BJ (cell line): ENCODE results near the gene FOSL2. TPM values are rescaled to one million over a fixed set of nuclear protein-coding genes. Genes with fewer than 3 reads are reported as not detected.

ENCODE experiments used
- CTCF ChIA-PET: fragments of 350-600 bp; formaldehyde crosslinking; extraction: SDS; loops from one replicate; lab custom pipeline; 2021; ENCODE audit warnings: antibody characterized with exemption, inconsistent platforms; lab: Yijun Ruan, JAX
- POLR2A ChIA-PET: fragments of 300-600 bp; sonication (Branson Sonifier 250); formaldehyde crosslinking; extraction: SDS; loops from one replicate; lab custom pipeline; 2021; ENCODE audit warnings: antibody characterized with exemption; lab: Charles Lee
- DNase-seq: peaks from one replicate; pipeline ENCODE4 v3.0.0-alpha.2; 2011; ENCODE audit warnings: low read depth
- H3K27me3 ChIP-seq: 2 replicates; pipeline ENCODE4 v1.6.0; 2011; ENCODE audit warnings: low read length; ENCODE audit not compliant: control insufficient read depth, insufficient read depth
- H3K36me3 ChIP-seq: 2 replicates; pipeline ENCODE4 v1.5.1; 2011; ENCODE audit warnings: low read length; ENCODE audit not compliant: control insufficient read depth, insufficient read depth
- H3K4me3 ChIP-seq: 2 replicates; pipeline ENCODE4 v1.5.1; 2011; ENCODE audit warnings: low read depth, mild to moderate bottlenecking, control low read depth, low read length
- polyA plus RNA-seq: library from polyadenylated mRNA; depleted of rRNA; stranded (reverse); fragments of >200 nt; gene quantifications from 2 replicates; pipeline ENCODE4 v1.2.3, GENCODE V29; 2011
- TF ChIP-seq, protein P1 (sequence below): IDR thresholded peaks from 2 replicates; pipeline ENCODE4 v1.5.1; 2011; ENCODE audit warnings: low read depth, mild to moderate bottlenecking, control low read depth, inconsistent platforms, low read length, moderate library complexity; ENCODE audit not compliant: insufficient read depth

Gene FOSL2
- polyA plus RNA-seq, 1 experiment: 52.5 TPM

DNA sequence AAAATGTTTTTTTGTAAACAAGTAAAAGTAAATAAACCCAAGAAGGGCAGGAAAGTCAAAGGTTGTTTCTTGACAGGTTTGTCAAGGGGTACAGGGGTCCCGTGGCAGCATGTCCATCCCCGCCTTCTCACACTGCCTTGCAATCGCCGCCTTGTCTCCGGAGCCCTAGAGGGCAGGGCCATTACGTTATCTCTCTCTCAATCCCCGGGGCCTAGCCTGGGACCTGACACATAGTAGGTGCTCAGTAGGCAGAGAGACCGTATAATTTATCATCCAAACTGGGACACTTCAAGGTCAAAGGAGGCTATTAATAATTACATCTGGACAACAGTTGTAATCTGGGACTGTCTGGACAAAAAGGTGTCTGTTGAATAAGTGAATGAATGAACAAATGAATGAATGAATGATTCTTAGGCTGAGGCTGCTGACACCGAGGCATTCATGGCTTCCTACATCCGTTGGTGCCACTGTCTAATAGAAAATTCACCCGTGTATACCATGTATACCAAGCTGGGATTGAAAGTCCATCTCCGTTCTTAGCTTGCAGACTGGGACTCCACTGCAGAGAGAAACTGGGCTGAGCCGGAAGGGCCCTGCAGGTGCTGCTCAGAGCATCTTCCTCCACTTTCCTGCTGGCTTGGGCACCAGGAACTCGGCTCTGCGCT, 58.4 kb downstream of the FOSL2 start:
- ChIA-PET CTCF (interaction anchor here (0.7 to 2.0 kb wide), 4 partner anchors 728 to 778 kb away, joined by 3 to 6 read pairs (median 4); no protein-coding TSS in a partner anchor), POLR2A (no interaction called here)
- TF ChIP-seq, protein P1, sequence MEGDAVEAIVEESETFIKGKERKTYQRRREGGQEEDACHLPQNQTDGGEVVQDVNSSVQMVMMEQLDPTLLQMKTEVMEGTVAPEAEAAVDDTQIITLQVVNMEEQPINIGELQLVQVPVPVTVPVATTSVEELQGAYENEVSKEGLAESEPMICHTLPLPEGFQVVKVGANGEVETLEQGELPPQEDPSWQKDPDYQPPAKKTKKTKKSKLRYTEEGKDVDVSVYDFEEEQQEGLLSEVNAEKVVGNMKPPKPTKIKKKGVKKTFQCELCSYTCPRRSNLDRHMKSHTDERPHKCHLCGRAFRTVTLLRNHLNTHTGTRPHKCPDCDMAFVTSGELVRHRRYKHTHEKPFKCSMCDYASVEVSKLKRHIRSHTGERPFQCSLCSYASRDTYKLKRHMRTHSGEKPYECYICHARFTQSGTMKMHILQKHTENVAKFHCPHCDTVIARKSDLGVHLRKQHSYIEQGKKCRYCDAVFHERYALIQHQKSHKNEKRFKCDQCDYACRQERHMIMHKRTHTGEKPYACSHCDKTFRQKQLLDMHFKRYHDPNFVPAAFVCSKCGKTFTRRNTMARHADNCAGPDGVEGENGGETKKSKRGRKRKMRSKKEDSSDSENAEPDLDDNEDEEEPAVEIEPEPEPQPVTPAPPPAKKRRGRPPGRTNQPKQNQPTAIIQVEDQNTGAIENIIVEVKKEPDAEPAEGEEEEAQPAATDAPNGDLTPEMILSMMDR: no peak

DNA sequence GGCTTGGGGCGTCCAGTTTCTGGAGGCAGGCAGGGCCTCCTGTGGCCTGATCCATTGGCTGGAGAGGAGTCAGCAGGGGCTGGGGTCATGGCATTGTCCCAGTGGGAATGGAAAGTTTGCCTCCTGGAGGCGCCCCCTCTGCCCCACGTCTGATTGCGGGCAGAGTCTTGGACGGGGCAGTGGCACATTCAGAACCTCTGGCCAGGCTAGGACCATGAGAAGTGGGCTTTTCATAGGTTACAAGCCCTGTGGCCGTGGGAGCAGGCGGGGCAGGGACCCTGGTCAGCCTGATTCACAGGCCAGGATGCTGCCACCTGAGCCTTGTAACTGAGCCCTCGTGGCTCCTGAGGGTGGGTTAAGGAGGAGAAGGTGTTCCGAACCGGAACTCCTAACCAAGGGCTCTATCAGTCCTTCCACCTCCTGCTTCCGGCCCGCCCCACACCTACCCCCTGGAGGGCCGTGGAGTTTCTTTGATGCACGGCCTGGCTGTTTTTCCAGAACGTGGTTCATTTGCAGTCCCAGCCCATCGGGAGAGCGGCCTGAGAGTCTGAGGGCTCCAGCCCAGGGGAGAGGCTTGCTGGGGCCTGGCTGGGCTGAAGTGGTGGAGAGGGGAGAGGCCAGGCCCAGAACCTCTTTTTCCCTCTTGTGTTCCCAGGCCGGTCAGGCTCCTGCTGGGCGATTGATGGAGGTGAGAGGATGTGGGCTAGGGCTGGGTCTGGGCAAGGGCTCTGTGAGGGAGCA, 59.3 kb downstream of the FOSL2 start:
- DNase-seq: no peak
- TF ChIP-seq, protein P1: no peak
- ChIA-PET CTCF (interaction anchor here (0.5 to 2.5 kb wide), 21 partner anchors 8 to 778 kb away, joined by 3 to 19 read pairs (median 4); no protein-coding TSS in a partner anchor), POLR2A (no interaction called here)
- Histone ChIP-seq H3K4me3 (no peak overlapping the region), H3K36me3 (no peaks in the 10 kb centered on the region), H3K27me3 (no peaks in the 10 kb centered on the region)

More for the DNA sequence above, 58.4 kb downstream of the FOSL2 start:
- Histone ChIP-seq H3K4me3 (no peak overlapping the region), H3K36me3 (no peaks in the 10 kb centered on the region), H3K27me3 (no peaks in the 10 kb centered on the region)
- DNase-seq: no peak

DNA sequence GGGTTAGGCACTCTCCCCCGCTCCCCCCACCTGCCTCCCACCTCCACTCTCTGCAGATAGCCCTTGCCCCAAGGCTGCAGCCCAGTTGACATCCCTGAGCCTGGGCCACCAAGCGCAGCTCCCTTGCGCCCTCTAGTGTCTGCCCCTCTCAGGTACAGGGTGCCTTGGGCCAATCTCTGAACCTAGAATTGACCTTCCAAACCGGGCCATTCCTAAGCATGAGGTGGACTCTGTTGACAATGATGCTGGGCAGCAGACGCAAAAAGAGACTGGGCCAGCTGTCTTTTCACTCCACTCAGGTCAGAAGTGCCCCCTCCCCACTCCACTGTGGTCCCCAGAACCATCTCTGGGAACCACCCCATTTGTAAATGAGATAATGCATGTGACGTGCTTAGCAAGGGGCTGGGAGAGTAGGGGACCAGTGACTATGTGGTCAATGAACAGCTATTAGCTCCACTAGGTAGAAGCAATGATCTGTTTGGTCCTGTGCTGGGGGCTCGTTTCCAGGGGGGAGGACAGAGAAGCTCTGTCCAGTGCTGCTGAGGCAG, 60.0 kb downstream of the FOSL2 start:
- Histone ChIP-seq H3K36me3 (no peaks in the 10 kb centered on the region), H3K27me3 (no peaks in the 10 kb centered on the region), H3K4me3 (no peak overlapping the region)
- ChIA-PET CTCF (interaction anchor here (0.5 to 2.5 kb wide), 25 partner anchors 9 to 769 kb away, joined by 3 to 19 read pairs (median 4); no protein-coding TSS in a partner anchor), POLR2A (no interaction called here)
- no peak for DNase-seq
- TF ChIP-seq, protein P1: peak; percentile 97

DNA sequence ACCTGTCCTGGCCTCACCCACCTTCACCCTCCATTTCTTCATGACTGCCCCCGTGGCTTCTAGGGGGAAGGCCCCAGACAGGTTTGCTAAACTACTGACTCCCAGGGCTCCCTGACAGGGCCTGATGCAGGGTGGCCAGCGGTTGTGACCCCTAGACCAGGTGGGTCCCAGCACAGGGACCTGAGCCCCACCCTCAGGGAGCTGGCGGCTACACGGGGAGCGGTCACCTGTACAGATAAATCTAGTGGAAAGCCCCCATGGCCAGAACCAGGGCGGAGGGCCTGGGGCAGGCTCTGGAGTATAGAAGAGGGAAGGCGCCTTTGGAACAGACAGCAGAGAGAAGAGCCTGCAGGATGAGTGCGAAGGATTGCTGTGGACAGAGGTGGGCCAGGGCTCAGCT, 60.7 kb downstream of the FOSL2 start:
- TF ChIP-seq, protein P1: no peak
- ChIA-PET CTCF (interaction anchor here (0.8 to 2.5 kb wide), 19 partner anchors 9 to 770 kb away, joined by 3 to 19 read pairs (median 3); no protein-coding TSS in a partner anchor), POLR2A (no interaction called here)

More for the DNA sequence above, 60.7 kb downstream of the FOSL2 start:
- no peak for DNase-seq
- H3K36me3 ChIP-seq: no peaks in the 10 kb centered on the region
- H3K4me3 ChIP-seq: no peak overlapping the region
- H3K27me3 ChIP-seq: no peaks in the 10 kb centered on the region
